ENCODE data around the gene GSAP.

The GSAP gene

DNA sequence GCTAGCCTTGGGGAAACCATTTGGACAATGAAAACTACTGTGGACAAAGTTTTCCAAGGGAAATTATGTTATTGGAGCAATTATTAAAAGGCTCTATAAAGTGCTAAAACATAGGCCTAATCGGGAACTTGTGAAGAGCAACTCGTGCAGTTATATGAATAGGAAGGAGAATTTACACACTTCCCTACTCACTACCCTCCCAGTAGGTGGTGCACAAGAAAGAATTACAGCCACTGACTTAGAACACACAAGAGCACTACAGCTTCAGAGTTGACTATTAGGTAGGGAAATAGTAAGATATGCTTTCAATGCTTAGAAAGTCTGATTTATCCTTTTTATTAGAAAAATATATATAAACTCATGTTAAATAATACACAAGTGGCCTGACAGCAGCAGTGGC is 47.2 kb downstream of the GSAP start:
- TF ChIP-seq, protein P1, sequence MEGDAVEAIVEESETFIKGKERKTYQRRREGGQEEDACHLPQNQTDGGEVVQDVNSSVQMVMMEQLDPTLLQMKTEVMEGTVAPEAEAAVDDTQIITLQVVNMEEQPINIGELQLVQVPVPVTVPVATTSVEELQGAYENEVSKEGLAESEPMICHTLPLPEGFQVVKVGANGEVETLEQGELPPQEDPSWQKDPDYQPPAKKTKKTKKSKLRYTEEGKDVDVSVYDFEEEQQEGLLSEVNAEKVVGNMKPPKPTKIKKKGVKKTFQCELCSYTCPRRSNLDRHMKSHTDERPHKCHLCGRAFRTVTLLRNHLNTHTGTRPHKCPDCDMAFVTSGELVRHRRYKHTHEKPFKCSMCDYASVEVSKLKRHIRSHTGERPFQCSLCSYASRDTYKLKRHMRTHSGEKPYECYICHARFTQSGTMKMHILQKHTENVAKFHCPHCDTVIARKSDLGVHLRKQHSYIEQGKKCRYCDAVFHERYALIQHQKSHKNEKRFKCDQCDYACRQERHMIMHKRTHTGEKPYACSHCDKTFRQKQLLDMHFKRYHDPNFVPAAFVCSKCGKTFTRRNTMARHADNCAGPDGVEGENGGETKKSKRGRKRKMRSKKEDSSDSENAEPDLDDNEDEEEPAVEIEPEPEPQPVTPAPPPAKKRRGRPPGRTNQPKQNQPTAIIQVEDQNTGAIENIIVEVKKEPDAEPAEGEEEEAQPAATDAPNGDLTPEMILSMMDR (IDR thresholded peaks at IDR 0.05; ENCODE audit: low read length, missing control alignments), result peak; percentile 36
- no peak overlapping the region for H3K4me3 ChIP-seq (replicated peaks; ENCODE audit: low read depth, low read length)
- DNase-seq (ENCODE audit: low read depth), result peak; percentile 52

DNA sequence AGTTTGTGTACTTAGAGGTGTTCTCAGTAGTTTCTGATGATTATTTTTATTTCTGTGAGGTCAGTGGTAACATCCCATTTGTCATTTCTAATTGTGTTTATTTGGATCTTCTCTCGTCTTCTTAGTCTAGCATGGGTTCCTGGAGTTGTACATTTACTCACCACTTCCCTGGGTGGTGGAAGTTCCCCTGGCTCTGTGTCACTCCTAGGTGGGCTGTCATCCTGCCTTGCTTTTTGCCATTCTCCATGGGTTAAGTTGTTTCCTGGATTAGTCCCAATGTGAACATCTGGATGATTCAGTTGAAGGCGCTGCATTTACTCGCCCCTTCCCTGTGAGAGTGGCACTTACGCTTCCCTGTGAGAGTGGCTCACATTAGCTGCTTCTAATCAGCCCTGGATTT is 48.2 kb downstream of the GSAP start:
- H3K4me3 ChIP-seq (replicated peaks; ENCODE audit: low read depth, low read length), result no peak overlapping the region
- DNase-seq (ENCODE audit: low read depth), result no peak
- TF ChIP-seq, protein P1 (IDR thresholded peaks at IDR 0.05; ENCODE audit: low read length, missing control alignments), result no peak

DNA sequence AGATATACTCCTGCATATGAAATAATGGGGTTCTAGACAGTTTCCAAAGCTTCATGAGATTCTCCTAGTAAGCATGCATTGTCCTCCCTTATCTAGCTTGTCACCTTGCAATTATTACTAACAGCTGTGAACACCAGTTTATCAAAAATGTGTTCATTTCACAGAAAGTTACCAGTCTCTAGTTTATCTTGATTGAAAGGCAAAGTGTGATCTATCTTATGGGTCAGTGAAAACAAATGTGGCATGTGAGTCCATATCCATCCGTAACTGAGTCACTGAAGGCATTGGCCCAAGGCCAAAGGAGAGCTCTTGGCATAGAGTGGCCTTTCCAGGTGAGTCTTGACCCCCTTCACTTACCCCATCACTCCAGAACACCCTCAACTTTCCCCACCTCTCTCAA is 53.2 kb downstream of the GSAP start:
- no peak for DNase-seq (ENCODE audit: low read depth)
- TF ChIP-seq, protein P1 (IDR thresholded peaks at IDR 0.05; ENCODE audit: low read length, missing control alignments), result no peak
- H3K4me3 ChIP-seq (replicated peaks; ENCODE audit: low read depth, low read length), result no peak overlapping the region

DNA sequence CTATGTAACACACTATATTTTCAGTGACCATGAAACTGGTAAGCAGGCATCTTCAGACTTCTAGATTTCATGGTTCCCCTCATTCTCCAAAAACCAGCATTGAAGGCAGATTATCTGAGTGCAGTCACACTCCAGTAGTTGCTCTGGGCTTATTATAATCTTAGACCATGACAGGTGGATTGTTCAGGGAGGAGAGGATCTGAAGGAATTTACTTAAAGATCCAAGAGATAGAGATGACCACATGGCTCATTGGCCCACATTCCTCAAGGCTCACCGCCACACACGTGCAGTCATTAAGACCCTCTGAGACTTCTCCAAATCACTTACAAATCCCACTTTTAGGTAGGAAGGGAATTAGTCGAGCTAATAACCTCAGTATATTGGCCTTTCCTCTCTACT is 55.2 kb downstream of the GSAP start:
- TF ChIP-seq, protein P1 (IDR thresholded peaks at IDR 0.05; ENCODE audit: low read length, missing control alignments), result no peak
- no peak for DNase-seq (ENCODE audit: low read depth)
- H3K4me3 ChIP-seq (replicated peaks; ENCODE audit: low read depth, low read length), result no peak overlapping the region

DNA sequence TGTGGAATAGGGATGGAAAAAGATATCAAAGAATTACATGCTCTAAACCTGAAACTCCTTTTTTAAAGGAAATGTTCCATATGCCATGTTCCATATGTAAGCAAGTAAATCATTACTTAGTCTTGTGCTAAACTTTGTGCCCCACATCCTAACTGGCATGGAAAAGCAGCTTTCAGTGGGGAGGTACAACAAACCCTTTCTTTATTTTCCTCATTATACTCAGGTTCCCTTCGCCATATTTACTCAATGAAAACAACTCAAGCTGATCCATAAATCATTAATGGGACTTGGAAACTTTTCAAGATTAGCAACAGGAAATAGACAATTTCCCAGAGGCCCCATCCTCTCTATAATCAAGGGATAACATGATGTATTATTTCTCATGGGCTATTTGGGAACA is 56.0 kb downstream of the GSAP start:
- no peak for DNase-seq (ENCODE audit: low read depth)
- TF ChIP-seq, protein P1 (IDR thresholded peaks at IDR 0.05; ENCODE audit: low read length, missing control alignments), result no peak
- no peak overlapping the region for H3K4me3 ChIP-seq (replicated peaks; ENCODE audit: low read depth, low read length)

DNA sequence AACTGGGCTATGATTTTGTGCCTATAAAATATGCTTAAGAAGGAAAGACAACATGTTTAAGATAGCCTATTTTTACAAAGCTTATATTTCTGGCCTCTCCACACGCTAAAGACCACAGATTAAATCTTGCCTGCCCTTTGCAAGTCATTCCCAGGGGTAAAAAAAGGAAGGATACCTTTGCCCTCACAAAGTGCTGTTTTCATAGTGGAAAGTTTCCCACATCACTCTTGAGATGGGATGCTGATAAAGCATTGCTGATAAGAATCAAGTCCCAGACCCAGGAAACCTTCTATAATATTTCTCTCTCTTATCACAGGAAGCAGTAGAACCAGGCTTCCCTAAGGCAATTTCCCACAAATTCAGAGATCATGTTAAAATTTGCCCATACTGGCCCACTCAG is 56.5 kb downstream of the GSAP start:
- TF ChIP-seq, protein P1 (IDR thresholded peaks at IDR 0.05; ENCODE audit: low read length, missing control alignments), result no peak
- no peak for DNase-seq (ENCODE audit: low read depth)

DNA sequence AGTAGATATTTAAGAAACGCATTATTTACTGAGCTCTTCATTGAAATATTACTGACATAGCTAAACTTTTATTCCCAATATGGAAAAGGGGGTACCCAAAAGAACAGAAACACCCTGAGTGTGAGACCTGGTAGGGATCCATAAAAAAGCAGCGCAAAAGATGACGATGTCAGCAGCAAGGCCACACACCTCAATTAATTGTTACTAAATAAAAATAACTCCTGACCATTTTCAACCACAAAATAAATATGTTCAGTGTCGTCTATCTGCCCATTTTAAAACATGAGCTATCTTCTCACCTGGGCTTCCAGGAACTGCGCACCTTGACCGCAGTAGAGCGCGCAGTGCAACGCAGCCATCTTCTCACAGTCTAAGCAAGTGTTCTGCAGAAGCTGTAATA is 61.2 kb downstream of the GSAP start:
- TF ChIP-seq, protein P1 (IDR thresholded peaks at IDR 0.05; ENCODE audit: low read length, missing control alignments), result no peak
- no peak overlapping the region for H3K4me3 ChIP-seq (replicated peaks; ENCODE audit: low read depth, low read length)
- no peak for DNase-seq (ENCODE audit: low read depth)

More for the DNA sequence above, 56.5 kb downstream of the GSAP start:
- no peak overlapping the region for H3K4me3 ChIP-seq (replicated peaks; ENCODE audit: low read depth, low read length)
